ENCODE results near the gene CCDC88B. TPM values are rescaled to one million over a fixed set of nuclear protein-coding genes. Genes with fewer than 3 reads are reported as not detected.

Gene CCDC88B
- total RNA-seq, 1 experiment from 2014 or later, result 11.2 TPM

DNA sequence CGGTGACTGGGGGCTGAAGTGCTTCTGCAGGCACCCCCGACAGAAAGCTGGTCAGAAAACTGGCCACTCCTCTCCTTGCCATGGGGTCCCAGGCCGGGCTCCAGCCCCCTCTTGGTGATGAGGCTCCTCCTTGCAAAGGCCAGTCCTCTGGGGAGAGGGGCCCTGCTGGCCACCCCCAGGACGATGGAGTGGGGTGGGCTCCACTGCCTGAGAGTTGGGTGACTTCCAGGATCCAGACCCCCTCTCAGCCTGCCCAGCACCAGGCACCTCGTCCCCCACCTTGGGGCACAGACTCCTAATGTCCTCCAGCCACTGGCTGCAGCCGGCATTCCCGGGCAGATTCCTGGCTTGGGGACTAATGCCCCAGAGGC, 18.5 kb downstream of the CCDC88B start:
- Histone ChIP-seq H3K27me3 (ENCODE audit: insufficient read depth, low read length) (no peaks in the 10 kb centered on the region; the same call in 1 of the 2 replicates), H3K79me2 (ENCODE audit: insufficient read depth, low read length) (no peaks in the 10 kb centered on the region), H3K4me2 (ENCODE audit: insufficient read depth, insufficient read length, low read length) (peak overlapping the region; percentile 54), H2BK15ac (ENCODE audit: low read depth, low read length) (no peak overlapping the region), H4K5ac (ENCODE audit: insufficient read length, low read depth, low read length) (no peak overlapping the region), H4K91ac (ENCODE audit: insufficient read length, low read depth, low read length) (no peak overlapping the region), H4K20me1 (ENCODE audit: control insufficient read depth, insufficient read depth, insufficient read length) (peaks cover 2% of the 10 kb centered on the region), H3K9me3 (ENCODE audit: control insufficient read depth, low read depth, low read length) (no peaks in the 10 kb centered on the region), H3K56ac (ENCODE audit: insufficient read length, low read depth, low read length) (no peak overlapping the region), H4K8ac (replicated peaks; ENCODE audit: insufficient read length, low read depth, low read length) (no peak overlapping the region), H2BK12ac (ENCODE audit: insufficient read length, low read depth, low read length) (no peak overlapping the region), H2BK120ac (ENCODE audit: low read depth, low read length, poor library complexity, severe bottlenecking) (no peak overlapping the region), H3K23ac (ENCODE audit: insufficient read length, low read depth, low read length) (no peak overlapping the region), H3K79me1 (ENCODE audit: insufficient read depth, low read depth, low read length, poor library complexity, severe bottlenecking) (no peaks in the 10 kb centered on the region), H3K27ac (ENCODE audit: insufficient read length, low read depth, low read length) (no peak overlapping the region), H2BK5ac (ENCODE audit: insufficient read length, low read length) (no peak overlapping the region), H2AK5ac (ENCODE audit: insufficient read length, low read length) (no peak overlapping the region), H2BK20ac (ENCODE audit: low read depth, low read length, poor library complexity, severe bottlenecking) (no peak overlapping the region), H3K18ac (ENCODE audit: insufficient read length, low read depth, low read length) (peak overlapping the region; percentile 37), H3K14ac (ENCODE audit: insufficient read depth, low read length) (no peak overlapping the region; the same call in 1 of the 2 replicates), H3K4ac (ENCODE audit: low read depth, low read length) (no peak overlapping the region), H2AFZ (ENCODE audit: low read length) (no peak overlapping the region), H3K9ac (ENCODE audit: extremely low read depth, insufficient read length, low read length) (no peak overlapping the region), H3K4me1 (ENCODE audit: insufficient read depth, low read length) (peaks cover 2% of the 10 kb centered on the region; the same call in 1 of the 2 replicates), H3T11ph (ENCODE audit: low read length) (no peak overlapping the region), H3K23me2 (ENCODE audit: insufficient read length, low read depth, low read length, poor library complexity, severe bottlenecking) (peaks cover 12% of the 10 kb centered on the region)
- Mint-ChIP-seq H3K4me1 (peaks cover 21 to 38% of the 10 kb centered on the region in 2 experiments), H3K27ac (no peak overlapping the region), H3K9me3 (no peaks in the 10 kb centered on the region), H3K36me3 (ENCODE audit: insufficient read depth in 1 of 3, low read depth in 3 of 3) (peaks cover 12 to 25% (median 19%) of the 10 kb centered on the region in 3 experiments; a peak in 6 of 7 replicates), H3K4me3 (peak overlapping the region; percentile 41 to 69), H3K27me3 (ENCODE audit: low read depth) (no peaks in the 10 kb centered on the region)
- no peak for TF ChIP-seq CTCF (conservative IDR thresholded peaks at IDR 0.05)
- WGBS (ENCODE audit: extremely low coverage, insufficient read length, low lambda C conversion rate), result no CpG with 5 or more reads among the region's 7 CpGs
- no peak for DNase-seq

Measured in H9 (cell line).